Hematopoietic multipotent progenitor cell treated with erythropoietin and hydrocortisone succinate and interleukin-3 and kit ligand, for 6 days (in vitro differentiated cells): Measurements from ENCODE around the gene DARS1.

Source experiments
- DNase-seq: peaks from one replicate; pipeline ENCODE4 v3.0.0-alpha.2; 2015

Gene DARS1

GRCh38 chr2:135876066-135876711, 109.2 kb downstream of the DARS1 start, which contains the start of gene MCM6:
TSS of gene MCM6 (minus strand) at chr2:135876443. CDS start at chr2:135876365, 78 bp downstream.
- peak; percentile 100 for DNase-seq

GRCh38 chr2:135875491-135876065, 109.8 kb downstream of the DARS1 start:
- DNase-seq: peak; percentile 86

GRCh38 chr2:135874777-135875365, 110.6 kb downstream of the DARS1 start:
- no peak for DNase-seq

- DNase-seq: no peak
Observed at GRCh38 chr2:135870571-135870970, 114.9 kb downstream of the DARS1 start.

GRCh38 chr2:135863233-135863632, 122.2 kb downstream of the DARS1 start:
- no peak for DNase-seq

- DNase-seq: no peak
Observed at GRCh38 chr2:135862718-135863117, 122.7 kb downstream of the DARS1 start.
